Retinal pigment epithelial cell (primary cell): ENCODE results near the gene RPL28.

Experiments
- DNase-seq: peaks from one replicate; pipeline ENCODE4 v3.0.0-alpha.2; 2010; ENCODE audit warnings: low read depth
- H3K4me3 ChIP-seq: 2 replicates; pipeline ENCODE4 v1.5.1; 2011; ENCODE audit warnings: mild to moderate bottlenecking, low read length, control low read depth, moderate library complexity
- TF ChIP-seq, protein P1 (sequence below): conservative IDR thresholded peaks from 2 replicates; pipeline ENCODE4 v1.5.1; 2011; ENCODE audit warnings: low read depth, low read length, control low read depth, inconsistent platforms

The RPL28 gene

DNA sequence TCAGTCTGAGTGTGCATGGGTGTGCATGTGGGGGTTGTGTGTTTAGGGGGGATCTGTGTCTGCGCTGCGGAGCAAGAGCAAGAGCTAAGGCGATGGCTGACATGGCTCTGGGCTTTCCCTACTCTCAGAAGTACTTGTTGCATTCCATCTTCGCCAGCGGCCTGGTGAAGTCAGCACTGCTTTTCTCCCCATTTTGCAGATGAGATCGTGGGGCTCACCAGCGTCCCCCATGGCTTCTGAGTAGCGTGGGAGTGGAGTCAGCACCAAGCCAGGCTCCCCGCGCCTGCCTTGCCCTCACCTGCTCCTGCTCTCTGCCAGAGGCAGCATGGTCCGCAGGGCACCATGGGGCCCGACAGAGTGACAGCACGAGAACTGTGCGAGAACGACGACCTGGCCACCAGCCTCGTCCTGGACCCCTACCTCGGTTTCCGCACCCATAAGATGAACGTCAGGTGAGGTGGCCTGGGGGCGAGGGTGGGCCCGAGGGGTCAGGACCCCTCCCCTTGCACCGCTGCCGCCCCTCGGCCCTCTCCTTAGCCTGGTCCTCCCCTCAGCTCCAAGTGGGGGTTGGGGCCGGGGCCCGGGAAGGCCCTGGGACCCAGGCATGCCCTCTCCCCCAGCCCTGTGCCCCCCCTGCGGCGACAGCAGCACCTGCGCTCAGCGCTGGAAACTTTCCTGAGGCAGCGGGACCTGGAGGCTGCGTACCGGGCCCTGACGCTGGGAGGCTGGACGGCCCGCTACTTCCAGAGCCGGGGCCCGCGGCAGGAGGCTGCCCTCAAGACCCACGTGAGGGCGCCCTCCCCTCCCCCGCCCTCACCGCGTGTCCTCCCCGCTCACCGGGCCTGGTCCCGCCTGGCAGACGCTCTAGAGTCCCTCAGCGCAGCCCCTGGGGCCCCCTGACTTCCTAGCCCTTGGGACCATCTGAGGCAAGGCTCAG, 43.9 kb upstream of the RPL28 start:
- peak overlapping the region; percentile 23 for H3K4me3 ChIP-seq
- DNase-seq: no peak

GRCh38 chr19:55344444-55344843, 41.3 kb upstream of the RPL28 start:
- H3K4me3 ChIP-seq: no peak overlapping the region
- DNase-seq: no peak
- TF ChIP-seq, protein P1, sequence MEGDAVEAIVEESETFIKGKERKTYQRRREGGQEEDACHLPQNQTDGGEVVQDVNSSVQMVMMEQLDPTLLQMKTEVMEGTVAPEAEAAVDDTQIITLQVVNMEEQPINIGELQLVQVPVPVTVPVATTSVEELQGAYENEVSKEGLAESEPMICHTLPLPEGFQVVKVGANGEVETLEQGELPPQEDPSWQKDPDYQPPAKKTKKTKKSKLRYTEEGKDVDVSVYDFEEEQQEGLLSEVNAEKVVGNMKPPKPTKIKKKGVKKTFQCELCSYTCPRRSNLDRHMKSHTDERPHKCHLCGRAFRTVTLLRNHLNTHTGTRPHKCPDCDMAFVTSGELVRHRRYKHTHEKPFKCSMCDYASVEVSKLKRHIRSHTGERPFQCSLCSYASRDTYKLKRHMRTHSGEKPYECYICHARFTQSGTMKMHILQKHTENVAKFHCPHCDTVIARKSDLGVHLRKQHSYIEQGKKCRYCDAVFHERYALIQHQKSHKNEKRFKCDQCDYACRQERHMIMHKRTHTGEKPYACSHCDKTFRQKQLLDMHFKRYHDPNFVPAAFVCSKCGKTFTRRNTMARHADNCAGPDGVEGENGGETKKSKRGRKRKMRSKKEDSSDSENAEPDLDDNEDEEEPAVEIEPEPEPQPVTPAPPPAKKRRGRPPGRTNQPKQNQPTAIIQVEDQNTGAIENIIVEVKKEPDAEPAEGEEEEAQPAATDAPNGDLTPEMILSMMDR: no peak

More for the DNA sequence above, 43.9 kb upstream of the RPL28 start:
- TF ChIP-seq, protein P1: no peak

GRCh38 chr19:55345101-55345817, 40.5 kb upstream of the RPL28 start:
- DNase-seq: no peak
- TF ChIP-seq, protein P1: no peak
- no peak overlapping the region for H3K4me3 ChIP-seq

DNA sequence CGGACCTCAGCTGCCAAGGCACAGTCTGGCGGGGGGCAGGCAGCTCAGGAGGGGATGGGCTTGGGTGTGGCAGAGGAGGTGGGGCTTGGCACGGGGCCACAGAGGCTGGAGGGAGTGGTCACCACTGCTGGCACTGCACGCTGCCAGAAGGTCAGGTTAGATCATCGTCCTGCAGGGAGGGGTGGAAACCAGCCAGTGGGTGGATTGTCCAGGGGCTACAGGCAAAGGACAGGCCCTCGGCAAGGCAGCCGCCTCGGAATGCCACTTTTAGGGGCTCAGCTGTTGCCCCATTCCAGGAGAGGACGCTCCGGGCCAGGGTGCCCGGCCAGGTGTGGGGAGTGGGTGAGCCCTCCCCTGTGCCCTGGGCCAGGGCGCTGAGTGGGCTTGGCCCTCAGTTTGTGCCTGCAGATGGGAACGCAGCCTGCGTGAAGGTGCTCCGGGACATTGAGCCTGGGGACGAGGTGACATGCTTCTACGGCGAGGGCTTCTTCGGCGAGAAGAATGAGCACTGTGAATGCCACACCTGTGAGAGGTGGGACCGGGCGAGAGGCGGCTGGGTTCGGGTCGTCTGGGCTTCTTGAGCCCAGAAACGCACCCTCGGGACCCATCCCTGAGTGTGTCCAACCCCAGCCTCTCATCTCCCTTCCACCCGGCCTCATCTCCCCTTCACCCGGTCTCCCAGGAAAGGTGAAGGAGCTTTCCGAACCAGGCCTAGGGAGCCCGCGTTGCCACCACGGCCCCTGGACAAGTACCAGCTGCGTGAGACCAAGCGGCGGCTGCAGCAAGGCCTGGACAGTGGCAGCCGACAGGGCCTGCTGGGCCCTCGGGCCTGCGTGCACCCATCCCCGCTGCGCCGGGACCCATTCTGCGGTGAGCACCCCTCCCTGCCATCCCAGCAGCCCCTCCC, 39.7 kb upstream of the RPL28 start:
- no peak overlapping the region for H3K4me3 ChIP-seq
- no peak for DNase-seq

GRCh38 chr19:55346725-55347441, 38.8 kb upstream of the RPL28 start:
- TF ChIP-seq, protein P1: no peak
- DNase-seq: no peak
- no peak overlapping the region for H3K4me3 ChIP-seq

More for the DNA sequence above, 39.7 kb upstream of the RPL28 start:
- TF ChIP-seq, protein P1: no peak

GRCh38 chr19:55347442-55348009, 38.2 kb upstream of the RPL28 start:
- no peak overlapping the region for H3K4me3 ChIP-seq
- TF ChIP-seq, protein P1: no peak
- no peak for DNase-seq
